CD4-positive, alpha-beta T cell treated with Interleukin-6 for 4 hours (primary cell): ENCODE measurements around the gene MEGF9.
"Not testable (repeated sequence)": the region's sequence is repeated elsewhere in the genome, so short reads cannot be mapped to it uniquely, and the experiment has no call there.

Experiments used
- DNase-seq: peaks from one replicate; pipeline ENCODE4 v3.0.0-alpha.2; 2020; ENCODE audit warnings: mixed read lengths

MEGF9 gene

GRCh38 chr9:120714088-120714845 is at the start of gene MEGF9:
TSS of gene MEGF9 (minus strand) at chr9:120714470. CDS start at chr9:120714358, 112 bp downstream.
- DNase-seq = peak; percentile 97

DNA sequence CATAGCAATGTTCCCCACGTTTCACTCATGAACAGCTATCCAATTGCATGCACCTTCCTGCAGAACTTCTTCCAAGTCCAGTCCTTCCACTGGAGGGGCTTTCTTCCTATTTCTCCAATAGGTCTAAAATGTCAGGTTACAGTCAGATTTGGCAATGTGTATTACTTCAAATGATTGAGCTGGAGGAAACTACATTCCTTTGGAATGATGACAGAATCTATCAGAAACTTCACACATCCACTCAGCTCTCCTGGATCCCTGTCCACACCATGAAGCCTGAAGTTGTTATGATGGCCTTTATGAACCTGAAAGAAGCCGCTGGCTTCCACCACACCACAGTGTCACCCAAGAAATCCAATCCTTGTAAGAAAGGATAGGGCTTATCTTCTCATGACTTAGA is 46.7 kb upstream of the MEGF9 start:
- DNase-seq = no peak

DNA sequence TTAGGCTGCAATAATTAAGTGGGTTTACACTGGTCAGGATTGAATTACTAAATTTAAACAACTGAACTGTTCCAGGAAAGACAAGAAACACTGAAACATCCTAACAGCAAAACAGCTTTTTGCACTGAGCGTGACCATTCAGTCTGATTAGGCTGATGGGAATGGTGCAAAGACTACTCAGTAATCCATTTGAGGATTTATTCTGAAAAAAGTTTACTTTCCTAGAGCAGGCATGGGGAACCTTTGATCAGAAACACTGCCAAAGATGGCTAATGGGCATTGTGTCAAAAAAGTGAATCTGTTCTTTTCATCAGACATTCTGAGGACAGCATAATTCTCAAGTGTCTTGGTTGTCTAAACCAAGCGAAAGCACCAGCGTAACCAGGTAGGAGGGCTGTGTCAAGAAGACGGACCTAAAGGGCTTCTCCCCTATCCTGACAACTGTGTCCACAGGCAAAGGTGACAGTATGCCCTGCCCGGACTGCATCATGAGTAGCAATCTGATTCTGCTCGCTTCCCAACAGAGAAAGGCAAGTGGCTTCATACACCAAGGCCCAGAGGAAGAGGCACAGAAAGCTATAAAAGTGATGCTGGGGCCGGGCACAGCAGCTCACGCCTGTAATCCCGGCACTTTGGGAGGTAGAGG is 45.6 kb upstream of the MEGF9 start:
- DNase-seq = no peak

DNA sequence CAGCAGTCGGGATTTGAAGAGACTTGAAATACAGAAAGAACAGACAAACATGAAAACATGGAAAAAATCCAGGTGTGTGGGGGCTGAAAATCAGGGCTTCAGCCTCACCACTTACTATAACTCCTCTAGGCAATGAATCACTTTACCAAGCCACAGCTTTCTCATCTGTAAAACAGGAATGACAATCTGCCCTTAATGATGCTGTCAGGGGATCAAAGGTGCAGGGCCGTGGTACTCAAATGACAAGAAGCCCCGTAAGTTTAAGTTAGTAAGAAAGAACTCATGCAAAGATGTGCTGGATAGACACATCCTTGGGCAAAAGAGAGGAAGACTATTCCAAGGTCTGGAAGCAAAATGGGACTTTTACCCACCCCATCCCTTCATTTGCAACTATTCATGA is 44.3 kb upstream of the MEGF9 start:
- DNase-seq = no peak

DNA sequence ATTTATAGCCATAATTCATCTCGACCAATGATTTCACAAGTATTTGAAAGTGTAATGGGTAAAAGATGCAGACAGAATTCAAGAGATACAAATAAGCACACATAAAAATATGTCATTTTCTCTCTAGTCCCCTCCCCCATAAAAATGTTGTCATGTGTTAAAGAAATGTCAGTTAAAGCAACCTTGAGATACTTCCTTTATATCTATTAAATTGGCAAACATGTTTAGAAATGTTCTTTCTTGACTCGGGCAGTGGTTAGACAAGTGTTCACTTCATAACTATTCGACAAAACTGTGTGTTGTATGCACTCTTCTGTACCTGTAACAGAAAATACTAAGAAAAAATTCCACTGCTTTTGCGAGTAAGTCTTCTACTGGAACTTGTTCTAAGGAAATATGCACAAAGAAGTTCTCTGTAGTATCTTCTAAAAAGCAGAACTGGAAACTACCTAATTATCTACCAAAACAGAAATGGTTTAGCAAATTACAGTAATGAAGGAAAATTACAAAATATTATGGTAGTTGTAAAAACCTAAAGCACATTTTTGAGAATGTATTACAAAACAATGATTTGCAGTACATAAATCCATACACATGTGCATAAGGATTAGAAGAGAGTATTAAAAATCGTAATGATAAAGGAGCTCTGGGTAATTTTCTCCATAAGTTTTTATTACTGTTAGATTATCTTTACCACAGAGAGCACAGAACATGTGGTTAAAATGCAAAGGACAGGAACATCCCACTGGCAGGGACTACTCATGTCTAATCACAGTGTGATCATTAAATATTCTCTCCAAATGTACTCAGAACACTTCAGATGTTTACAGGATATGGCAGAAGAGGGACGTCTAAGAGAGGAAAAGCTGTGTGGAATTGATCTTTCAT is 43.0 kb upstream of the MEGF9 start:
- no peak for DNase-seq

GRCh38 chr9:120756531-120756930 is 42.3 kb upstream of the MEGF9 start:
- no peak for DNase-seq

- DNase-seq = peak; percentile 70
Observed at GRCh38 chr9:120755810-120756434, 41.7 kb upstream of the MEGF9 start.

- no peak for DNase-seq
Observed at GRCh38 chr9:120755044-120755443, 40.8 kb upstream of the MEGF9 start.

GRCh38 chr9:120750421-120750820 is 36.2 kb upstream of the MEGF9 start:
- no peak for DNase-seq

DNA sequence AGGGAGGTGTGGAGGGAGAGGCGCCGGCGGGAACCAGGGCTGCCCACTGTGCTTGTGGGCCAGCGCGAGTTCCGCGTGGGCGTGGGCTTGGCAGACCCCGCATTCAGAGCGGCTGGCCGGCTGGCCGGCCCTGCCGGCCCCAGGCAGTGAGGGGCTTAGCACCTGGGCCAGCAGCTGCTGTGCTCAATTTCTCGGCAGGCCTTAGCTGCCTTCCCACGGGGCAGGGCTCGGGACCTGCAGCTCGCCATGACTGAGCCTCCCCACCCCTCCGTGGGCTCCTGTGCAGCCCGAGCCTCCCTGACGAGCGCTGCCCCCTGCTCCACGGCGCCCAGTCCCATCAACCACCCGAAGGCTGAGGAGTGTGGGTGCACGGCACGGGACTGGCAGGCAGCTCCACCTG is 32.1 kb upstream of the MEGF9 start:
- DNase-seq = not testable (repeated sequence)

DNA sequence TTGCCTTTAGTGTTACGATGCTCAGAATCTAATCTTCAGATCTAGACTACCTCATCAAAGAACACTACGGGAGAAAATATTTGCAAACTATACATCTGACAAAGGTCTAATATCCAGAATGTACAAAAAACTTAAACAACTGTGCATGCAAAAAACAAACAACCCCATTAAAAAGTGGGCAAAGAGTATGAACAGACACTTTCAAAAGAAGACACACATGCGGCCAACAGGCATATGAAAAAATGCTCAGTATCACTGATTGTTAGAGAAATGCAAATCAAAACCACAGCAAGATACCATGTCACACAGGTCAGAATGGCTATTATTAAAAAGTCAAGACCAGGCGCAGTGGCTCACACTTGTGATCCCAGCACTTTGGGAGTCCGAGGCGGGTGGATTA is 31.0 kb upstream of the MEGF9 start:
- DNase-seq = no peak

DNA sequence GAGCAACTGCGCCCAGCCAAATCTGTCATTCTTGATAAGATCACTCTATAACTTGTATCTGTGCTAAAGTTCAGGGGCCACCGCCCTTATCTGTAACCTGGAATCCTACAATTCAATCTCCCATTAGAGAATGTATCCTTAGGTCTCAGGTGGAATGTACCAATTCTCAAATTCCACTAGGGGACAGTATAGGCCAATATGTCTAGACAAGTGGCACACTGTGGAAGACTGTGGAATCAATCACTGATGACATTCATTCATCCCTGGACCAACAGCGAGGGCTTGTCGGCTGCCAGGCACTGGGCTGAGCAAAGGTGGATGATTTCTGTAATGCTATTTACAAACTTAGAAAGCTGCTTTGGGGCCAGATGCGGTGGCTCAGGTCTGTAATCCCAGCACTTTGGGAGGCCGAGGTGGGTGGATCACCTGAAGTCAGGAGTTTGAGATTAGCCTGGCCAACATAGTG is 28.7 kb upstream of the MEGF9 start:
- no peak for DNase-seq

DNA sequence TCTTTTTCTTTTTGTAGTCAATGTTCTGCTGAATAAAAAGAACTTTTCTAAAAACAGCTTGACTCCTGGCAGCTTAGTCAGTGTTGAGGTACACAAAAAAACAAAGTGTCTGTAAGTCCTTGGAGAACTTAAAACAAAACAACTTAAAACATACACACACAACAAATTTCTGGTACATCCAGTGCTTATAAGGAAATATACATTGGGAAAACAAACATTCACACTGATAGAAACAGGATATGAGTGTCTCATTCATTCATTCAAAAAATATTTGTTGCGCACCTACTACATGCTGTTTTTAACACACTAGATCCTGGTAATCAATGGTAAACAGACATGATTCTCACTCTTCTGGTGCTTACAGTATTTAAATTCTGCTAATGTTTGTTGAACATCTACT is 27.4 kb upstream of the MEGF9 start:
- DNase-seq = no peak

- DNase-seq = no peak
Observed at GRCh38 chr9:120741191-120741590, 26.9 kb upstream of the MEGF9 start.

GRCh38 chr9:120740132-120740531 is 25.9 kb upstream of the MEGF9 start:
- DNase-seq = no peak

DNA sequence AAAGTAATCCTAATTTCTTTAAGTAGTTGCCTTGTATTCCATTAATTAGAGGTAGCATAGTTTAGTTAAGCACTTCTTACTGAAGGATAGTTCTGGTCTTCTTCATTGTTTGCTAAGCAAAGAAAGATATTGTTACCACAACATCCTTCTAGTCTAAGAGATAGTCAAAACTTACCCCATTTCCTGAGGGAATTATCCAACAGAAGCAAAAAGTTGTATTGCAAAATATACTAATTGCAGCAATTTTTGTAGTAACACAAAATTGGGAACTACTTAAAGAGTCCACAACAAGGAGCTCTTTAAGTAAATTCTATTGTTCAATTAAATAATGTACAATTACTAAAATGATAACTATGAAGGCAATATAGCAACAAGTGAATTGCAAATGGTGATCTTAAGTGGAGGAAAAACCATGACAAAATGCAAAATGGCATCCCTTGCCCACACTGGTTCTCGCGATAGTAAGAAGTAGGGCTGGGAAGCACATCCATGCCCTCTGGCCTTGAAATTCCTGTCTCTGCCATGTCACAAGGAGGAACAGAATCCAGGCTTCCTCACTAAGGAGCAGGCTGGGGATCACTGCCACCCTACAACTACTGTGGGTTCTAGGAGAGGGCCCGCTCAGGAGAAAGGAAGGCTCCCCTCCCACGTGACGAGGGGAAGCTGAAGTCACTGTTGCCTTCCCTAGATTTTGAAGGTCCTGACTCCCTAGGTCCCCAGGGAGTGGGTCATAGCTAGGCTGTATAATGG is 23.3 kb upstream of the MEGF9 start:
- no peak for DNase-seq

DNA sequence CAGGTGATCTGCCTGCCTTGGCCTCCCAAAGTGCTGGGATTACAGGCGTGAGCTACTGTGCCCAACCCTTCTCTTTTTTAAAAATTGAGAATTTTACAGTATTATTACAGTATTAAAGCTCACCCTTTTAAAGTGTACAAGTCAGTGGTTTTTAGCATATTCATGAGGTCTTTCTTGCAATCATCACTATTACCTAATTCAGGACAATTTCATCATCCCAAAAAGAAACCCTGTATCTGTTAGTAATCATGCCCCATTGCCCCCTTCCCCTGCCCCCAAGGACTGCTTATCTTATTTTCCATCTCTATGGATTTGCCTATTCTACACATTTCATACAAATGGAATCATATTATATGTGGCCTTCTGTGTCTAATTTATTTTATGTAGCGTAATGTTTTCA is 22.6 kb upstream of the MEGF9 start:
- DNase-seq = no peak

DNA sequence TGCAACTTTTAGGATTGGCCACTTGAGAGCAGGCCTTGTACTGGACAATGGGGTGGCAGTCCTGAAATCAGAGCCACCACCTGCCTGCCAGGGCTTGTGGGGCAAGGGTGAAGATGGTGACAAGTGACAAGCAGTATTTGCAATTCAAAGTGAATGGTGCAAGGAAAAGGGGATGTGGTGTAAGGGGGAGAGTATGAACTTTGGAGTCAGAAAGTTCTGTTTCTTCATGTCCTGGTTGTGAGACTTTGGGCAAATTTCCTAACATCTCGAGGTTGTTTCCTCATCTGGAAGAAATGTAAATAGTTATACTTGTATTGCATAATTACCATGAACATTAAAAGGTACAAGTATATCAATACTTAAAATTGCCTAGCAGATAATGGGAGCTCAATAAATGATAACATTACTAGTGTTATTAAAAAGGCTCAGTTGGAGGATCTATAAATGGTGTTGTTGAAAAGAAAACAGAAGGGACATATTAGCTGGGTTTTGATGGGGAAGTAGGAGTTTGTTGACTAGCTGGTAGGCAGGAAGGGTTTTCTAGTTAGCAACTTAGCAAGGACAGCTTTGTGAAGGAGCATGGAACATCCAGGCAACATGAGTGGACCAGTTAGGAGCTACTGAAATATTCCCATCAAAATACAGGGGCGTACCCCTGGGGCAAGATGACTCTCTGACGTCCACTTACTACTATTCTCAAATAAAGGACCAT is 21.3 kb upstream of the MEGF9 start:
- DNase-seq = no peak

- DNase-seq = no peak
Observed at GRCh38 chr9:120734607-120735410, 20.5 kb upstream of the MEGF9 start.

- DNase-seq = no peak
Observed at GRCh38 chr9:120733190-120733589, 18.9 kb upstream of the MEGF9 start.
